Measurements from ENCODE around the gene FNDC11. TPM values are rescaled to one million over a fixed set of nuclear protein-coding genes. Genes with fewer than 3 reads are reported as not detected.

FNDC11 gene
- total RNA-seq, 1 donor from 2014 or later, result 0.27 TPM

GRCh38 chr20:63530788-63531160, 23.2 kb upstream of the FNDC11 start:
- H3K27ac Mint-ChIP-seq, result no peak overlapping the region
- no peak overlapping the region for H3K4me3 Mint-ChIP-seq (ENCODE audit: low read depth)
- no peaks in the 10 kb centered on the region for H3K4me1 Mint-ChIP-seq (ENCODE audit: low read depth)
- H3K27me3 Mint-ChIP-seq (ENCODE audit: low read depth), result no peaks in the 10 kb centered on the region
- intact Hi-C loops (cut with micrococcal nuclease), result no loop called here
- no peak for DNase-seq (ENCODE audit: low spot score)
- no peaks in the 10 kb centered on the region for H3K36me3 Mint-ChIP-seq (ENCODE audit: low read depth)
- no peaks in the 10 kb centered on the region for H3K9me3 Mint-ChIP-seq

- DNase-seq (ENCODE audit: low spot score), result no peak
- Mint-ChIP-seq H3K9me3 (no peaks in the 10 kb centered on the region), H3K27me3 (ENCODE audit: low read depth) (no peaks in the 10 kb centered on the region), H3K4me1 (ENCODE audit: low read depth) (no peaks in the 10 kb centered on the region), H3K27ac (no peak overlapping the region), H3K4me3 (ENCODE audit: low read depth) (no peak overlapping the region), H3K36me3 (ENCODE audit: low read depth) (no peaks in the 10 kb centered on the region)
- intact Hi-C loops (cut with micrococcal nuclease), result no loop called here
Observed at GRCh38 chr20:63531686-63532448, 22.1 kb upstream of the FNDC11 start.

DNA sequence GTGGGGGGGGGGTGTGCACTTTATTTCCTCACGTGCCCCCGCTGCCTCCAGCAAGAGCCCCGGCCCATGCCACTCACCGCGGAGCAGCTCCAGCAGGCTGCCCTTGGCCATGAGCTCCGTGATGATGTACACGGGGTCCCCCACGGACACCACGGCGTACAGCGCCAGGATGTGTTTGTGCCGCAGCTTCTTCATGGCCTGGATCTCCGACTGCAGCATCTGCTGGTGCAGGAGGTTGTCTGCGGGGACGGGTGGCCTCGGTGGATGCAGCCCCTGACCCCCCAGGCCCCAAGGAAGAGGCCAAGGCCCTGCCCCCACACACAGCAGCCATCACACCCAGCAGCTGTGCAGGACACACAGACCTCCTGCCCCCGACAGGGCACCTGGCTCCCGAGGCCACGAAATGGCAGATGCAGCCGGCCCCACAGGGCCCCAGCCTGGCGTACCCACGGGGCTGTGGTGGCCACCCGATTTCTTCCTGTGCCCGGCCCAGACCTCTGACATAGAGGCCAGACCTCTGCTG, 21.4 kb upstream of the FNDC11 start:
- Mint-ChIP-seq H3K4me1 (ENCODE audit: low read depth) (peaks cover 3% of the 10 kb centered on the region), H3K27ac (no peak overlapping the region), H3K27me3 (ENCODE audit: low read depth) (no peaks in the 10 kb centered on the region), H3K4me3 (ENCODE audit: low read depth) (no peak overlapping the region), H3K36me3 (ENCODE audit: low read depth) (no peaks in the 10 kb centered on the region), H3K9me3 (no peaks in the 10 kb centered on the region)
- no peak for DNase-seq (ENCODE audit: low spot score)
- intact Hi-C loops (cut with micrococcal nuclease), result no loop called here

DNA sequence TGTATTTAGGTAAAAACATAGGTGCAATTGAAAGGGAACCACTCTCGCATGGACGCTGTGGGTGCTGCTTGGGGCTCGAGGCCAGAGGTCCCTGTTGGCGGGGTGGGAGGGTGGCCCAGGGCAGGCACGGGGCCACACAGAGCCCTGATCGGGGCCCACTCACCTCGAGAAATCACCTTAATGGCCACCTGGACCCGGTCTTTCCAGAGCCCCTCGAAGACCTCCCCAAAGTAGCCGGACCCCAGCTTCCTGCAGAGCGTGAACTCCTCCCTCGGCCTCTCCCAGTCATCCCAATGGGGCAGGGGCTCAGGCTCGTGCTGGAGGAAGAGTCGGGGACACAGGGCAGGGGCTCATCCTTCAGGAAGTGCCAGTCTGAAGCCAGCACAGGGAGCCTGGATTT, 20.6 kb upstream of the FNDC11 start:
- intact Hi-C loops (cut with micrococcal nuclease), result no loop called here
- Mint-ChIP-seq H3K9me3 (no peaks in the 10 kb centered on the region), H3K27me3 (ENCODE audit: low read depth) (no peaks in the 10 kb centered on the region), H3K4me3 (ENCODE audit: low read depth) (no peak overlapping the region), H3K27ac (no peak overlapping the region), H3K36me3 (ENCODE audit: low read depth) (no peaks in the 10 kb centered on the region), H3K4me1 (ENCODE audit: low read depth) (peaks cover 5% of the 10 kb centered on the region)
- DNase-seq (ENCODE audit: low spot score), result no peak

DNA sequence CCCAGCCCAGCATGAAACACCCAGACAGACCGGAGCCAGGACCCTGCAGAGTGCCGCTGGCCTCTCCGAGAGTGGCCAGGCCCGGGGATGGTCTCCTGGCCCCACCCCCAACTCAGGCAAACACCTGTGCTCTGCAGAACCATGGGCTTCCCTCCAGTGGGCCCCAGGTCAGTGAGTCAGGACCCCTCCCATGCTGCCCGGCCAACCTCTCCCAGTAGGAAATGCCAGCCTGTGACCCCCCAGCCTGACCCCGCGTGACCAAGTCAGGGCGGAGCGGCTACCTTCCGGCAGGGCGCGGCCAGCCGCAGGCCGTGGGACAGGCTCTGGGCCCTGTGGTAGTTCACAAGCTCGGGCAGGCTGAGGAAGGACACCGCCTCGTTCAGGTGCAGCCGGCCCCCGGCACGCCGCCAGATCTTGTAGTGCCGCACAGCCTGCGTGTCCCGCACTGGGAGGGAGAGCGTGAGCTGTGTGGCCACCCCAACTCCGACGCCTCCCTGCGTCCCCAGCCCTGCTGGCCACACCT, 20.0 kb upstream of the FNDC11 start:
- Mint-ChIP-seq H3K4me3 (ENCODE audit: low read depth) (no peak overlapping the region), H3K27ac (no peak overlapping the region), H3K9me3 (no peaks in the 10 kb centered on the region), H3K27me3 (ENCODE audit: low read depth) (no peaks in the 10 kb centered on the region), H3K36me3 (ENCODE audit: low read depth) (no peaks in the 10 kb centered on the region), H3K4me1 (ENCODE audit: low read depth) (peaks cover 5% of the 10 kb centered on the region)
- no peak for DNase-seq (ENCODE audit: low spot score)
- intact Hi-C loops (cut with micrococcal nuclease), result no loop called here

- no peak overlapping the region for H3K4me3 Mint-ChIP-seq (ENCODE audit: low read depth)
- intact Hi-C loops (cut with micrococcal nuclease), result no loop called here
- no peak overlapping the region for H3K27ac Mint-ChIP-seq
- H3K9me3 Mint-ChIP-seq, result no peaks in the 10 kb centered on the region
- no peak for DNase-seq (ENCODE audit: low spot score)
- no peaks in the 10 kb centered on the region for H3K27me3 Mint-ChIP-seq (ENCODE audit: low read depth)
- H3K4me1 Mint-ChIP-seq (ENCODE audit: low read depth), result peaks cover 5% of the 10 kb centered on the region
- H3K36me3 Mint-ChIP-seq (ENCODE audit: low read depth), result no peaks in the 10 kb centered on the region
Observed at GRCh38 chr20:63534427-63534830, 19.5 kb upstream of the FNDC11 start.

DNA sequence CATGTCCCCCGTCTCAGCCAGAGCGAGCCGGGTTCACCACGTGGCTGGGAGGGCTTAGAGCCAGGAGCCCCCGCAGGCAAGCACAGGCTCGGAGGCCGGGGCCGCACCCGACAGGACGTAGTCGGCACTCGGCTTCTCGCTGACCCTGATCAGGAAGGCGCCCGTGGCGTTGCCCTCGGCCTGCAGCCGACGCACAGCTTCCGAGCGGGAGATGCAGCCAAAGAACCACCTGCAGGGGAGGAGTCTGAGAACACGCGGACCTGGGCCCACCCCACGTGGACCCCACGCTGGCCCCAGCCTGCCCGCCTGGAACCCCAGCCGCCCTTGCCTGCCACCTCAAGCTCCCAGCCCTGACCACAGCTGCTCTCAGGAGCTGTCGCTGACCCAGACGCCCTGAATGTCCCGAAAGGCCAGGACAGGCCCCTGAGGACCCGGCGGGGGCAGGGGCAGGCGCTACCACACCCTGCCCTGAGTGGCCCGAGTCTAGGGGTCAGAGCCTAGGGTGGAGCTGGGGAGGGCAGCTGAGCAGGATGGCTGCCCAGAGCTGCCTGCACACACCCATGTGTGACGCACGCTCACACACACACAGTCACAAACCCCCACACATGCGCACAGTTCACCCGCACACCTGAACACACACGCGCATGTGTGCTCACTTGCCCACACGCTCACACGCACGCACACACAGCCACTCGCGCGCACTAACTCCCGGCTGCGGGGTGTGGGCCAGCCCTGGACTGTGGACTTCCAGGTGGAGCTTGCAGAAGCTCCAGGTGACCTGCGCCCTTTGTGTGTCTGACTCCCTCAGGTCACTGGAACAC, 18.9 kb upstream of the FNDC11 start:
- DNase-seq (ENCODE audit: low spot score), result no peak
- Mint-ChIP-seq H3K4me1 (ENCODE audit: low read depth) (peaks cover 5% of the 10 kb centered on the region), H3K36me3 (ENCODE audit: low read depth) (no peaks in the 10 kb centered on the region)

DNA sequence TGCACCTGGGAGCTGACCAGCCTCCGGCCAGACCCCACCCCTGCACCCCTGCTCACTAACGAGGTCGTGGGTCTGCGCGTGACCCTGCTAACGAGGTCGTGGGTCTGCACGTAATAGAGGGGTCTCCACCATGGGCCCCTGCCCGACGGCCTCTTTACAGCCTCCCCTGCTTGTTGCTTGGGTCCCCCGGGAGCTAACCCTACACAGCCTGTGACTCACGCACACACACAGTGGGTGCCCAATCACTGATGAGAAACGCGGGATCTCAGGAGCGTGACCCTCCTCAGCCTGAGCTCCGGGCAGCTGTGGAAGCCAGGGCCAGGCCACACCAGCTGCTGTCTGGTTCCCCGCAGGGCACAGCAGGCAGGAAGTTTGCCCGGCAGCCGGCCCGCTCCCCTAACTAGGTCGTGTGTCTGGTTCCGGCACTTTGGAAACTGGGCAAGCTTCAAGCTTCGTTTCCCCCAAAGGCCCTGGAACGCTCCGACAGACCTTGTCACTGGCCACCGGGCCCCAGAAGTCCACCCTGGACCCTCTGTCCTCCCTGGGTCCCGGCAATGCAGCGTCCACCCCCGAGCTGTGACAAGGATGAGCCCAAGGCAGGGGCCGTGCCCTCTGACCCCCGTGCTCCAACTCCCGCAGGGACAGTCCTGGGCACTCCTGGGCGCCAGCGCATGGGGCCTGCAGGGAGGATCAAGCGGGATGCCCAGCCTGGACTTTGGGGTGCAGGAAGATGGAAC, 17.6 kb upstream of the FNDC11 start:
- intact Hi-C loops (cut with micrococcal nuclease), result loop anchor here (2.0 to 5.0 kb wide), 3 partner anchors 101 to 444 kb away; partner anchors contain the start of genes PRPF6 and UCKL1
- no peak overlapping the region for H3K4me3 Mint-ChIP-seq (ENCODE audit: low read depth)
- H3K27me3 Mint-ChIP-seq (ENCODE audit: low read depth), result no peaks in the 10 kb centered on the region

More for the DNA sequence above, 18.9 kb upstream of the FNDC11 start:
- intact Hi-C loops (cut with micrococcal nuclease), result loop anchor here (5.0 kb wide), 2 partner anchors 102 to 422 kb away; partner anchors contain the start of gene UCKL1
- Mint-ChIP-seq H3K4me3 (ENCODE audit: low read depth) (no peak overlapping the region), H3K27ac (no peak overlapping the region), H3K9me3 (no peaks in the 10 kb centered on the region), H3K27me3 (ENCODE audit: low read depth) (no peaks in the 10 kb centered on the region)

DNA sequence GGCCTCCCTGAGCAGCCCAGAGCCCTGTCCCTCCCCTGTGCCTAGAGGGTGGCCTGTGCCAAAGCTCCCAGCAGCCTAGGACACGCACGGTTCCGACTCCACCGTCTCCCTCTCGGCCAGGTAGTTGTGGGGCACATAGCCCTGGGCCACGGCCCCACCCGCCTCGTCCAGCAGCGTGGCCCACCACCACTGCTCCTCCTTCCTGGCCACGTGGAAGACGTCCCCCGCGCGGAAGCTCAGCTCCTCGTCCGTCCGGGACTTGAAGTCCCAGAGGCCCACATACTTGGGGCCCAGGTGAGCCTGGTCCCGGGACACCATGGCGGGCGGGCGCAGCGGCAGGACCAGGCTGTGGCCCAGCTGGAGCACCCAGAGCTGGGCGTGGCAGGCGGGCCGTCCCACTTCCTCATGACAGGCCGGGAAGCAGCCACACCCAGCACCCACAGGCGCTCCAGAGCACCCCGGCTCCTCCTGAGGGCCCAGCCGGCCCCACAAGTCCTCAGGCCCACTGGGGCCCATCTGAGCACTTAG, 16.9 kb upstream of the FNDC11 start, which contains the start of gene PTK6:
Gene PTK6 (minus strand): TSS at position 380 of the 528 bp plus-strand sequence. CDS start 62 bp downstream, at position 318.
- peak; percentile 37 for DNase-seq (ENCODE audit: low spot score)
- Mint-ChIP-seq H3K9me3 (no peaks in the 10 kb centered on the region), H3K4me3 (ENCODE audit: low read depth) (peak within 1 kb of the TSS; percentile 69), H3K27ac (peak within 1 kb of the TSS; percentile 87), H3K4me1 (ENCODE audit: low read depth) (peaks cover 5% of the 10 kb centered on the region), H3K27me3 (ENCODE audit: low read depth) (no peaks in the 10 kb centered on the region), H3K36me3 (ENCODE audit: low read depth) (no peaks in the 10 kb centered on the region)
- intact Hi-C loops (cut with micrococcal nuclease), result loop anchor here (1.0 to 5.0 kb wide), 4 partner anchors 17 to 444 kb away; partner anchors contain the start of genes PPDPF, PRPF6 and UCKL1

More for the DNA sequence above, 17.6 kb upstream of the FNDC11 start:
- Mint-ChIP-seq H3K27ac (no peak overlapping the region), H3K4me1 (ENCODE audit: low read depth) (peaks cover 5% of the 10 kb centered on the region), H3K36me3 (ENCODE audit: low read depth) (no peaks in the 10 kb centered on the region), H3K9me3 (no peaks in the 10 kb centered on the region)
- no peak for DNase-seq (ENCODE audit: low spot score)

DNA sequence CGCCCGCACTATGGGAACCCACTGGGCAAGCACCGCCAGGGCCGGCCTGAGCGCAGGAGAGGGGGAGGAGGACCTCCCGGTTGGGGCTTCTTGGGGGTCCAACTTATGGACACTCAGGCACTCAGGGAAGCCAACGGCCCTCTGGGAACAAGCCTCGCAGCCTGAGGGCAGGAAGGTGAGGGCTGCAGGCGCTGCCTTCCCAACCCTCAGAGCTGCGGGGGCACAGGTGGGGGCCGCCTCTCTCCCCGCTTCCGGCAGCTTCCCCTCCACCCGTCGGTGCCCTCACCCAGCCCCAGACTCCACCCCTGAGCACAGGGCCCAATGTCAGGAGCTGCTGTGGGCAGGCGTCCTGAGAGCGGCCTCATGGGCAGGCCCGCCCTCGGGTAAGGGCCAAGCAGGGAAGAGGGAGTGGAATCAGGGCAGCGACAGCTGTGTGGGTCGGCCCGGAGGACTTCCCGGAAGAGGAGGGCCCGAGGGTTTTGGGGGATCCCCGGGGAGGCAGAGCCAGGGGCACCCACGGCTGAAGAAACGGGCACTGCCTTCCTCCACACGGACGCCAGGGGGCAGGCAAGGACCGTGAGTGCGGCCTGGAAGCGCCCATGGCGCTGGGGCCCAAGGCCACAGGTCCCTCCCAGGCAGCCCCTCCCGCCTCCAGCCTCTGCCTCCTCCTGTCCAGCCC, 16.3 kb upstream of the FNDC11 start:
- Mint-ChIP-seq H3K4me1 (ENCODE audit: low read depth) (peaks cover 5% of the 10 kb centered on the region), H3K9me3 (no peaks in the 10 kb centered on the region), H3K27me3 (ENCODE audit: low read depth) (no peaks in the 10 kb centered on the region), H3K4me3 (ENCODE audit: low read depth) (peak overlapping the region; percentile 69), H3K36me3 (ENCODE audit: low read depth) (no peaks in the 10 kb centered on the region), H3K27ac (peak overlapping the region; percentile 87)
- intact Hi-C loops (cut with micrococcal nuclease), result loop anchor here (1.0 to 5.0 kb wide), 7 partner anchors 17 to 443 kb away; partner anchors contain the start of genes PPDPF, PRPF6, TPD52L2 and UCKL1
- DNase-seq (ENCODE audit: low spot score), result peak; percentile 94

DNA sequence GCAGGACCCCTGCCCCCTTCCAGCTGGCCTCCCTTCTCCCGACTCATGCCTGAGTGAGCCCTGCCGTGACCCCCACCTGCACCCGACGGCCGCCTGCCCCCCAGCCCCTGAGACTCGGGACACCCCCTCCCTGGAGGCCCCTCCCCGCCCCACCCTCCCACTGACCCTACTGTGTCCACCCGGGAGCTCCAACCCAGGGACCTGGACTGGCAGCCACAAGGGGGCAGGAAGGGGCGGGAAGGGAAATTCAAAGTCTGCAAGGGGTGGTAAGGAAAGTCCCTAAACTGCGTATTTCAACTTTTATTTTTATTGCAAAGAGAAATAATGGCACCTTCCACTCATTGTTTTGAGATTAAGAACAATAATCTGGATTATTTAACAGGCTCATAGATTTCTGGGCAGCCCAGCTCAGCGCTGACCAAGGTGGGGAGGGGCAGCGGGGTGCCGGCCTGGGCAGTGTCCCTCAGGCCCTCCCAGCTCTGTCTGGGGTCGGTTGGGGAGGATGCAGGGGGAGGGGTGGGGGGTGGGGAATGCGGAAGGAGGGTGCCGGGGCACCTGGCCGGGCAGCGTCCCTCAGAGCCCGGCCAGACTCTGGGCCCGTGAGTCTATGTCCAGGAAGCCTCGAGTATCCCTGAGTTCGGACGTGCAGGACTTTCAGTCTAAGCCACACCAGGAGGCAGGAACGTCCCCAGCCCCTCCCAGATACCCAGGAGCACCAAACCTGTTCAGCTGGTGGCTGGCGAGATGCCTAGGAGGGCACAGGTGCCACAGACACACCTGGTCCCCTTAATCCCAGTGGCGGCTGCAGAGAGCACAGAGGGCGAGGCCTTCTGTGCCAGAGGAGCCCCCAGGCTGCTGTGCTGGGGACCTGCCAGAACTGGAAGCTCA, 15.5 kb upstream of the FNDC11 start:
- no peak overlapping the region for H3K4me3 Mint-ChIP-seq (ENCODE audit: low read depth)
- H3K9me3 Mint-ChIP-seq, result no peaks in the 10 kb centered on the region
- intact Hi-C loops (cut with micrococcal nuclease), result loop anchor here (1.0 to 5.0 kb wide), 5 partner anchors 99 to 436 kb away; partner anchors contain the start of genes TPD52L2 and UCKL1
- H3K27me3 Mint-ChIP-seq (ENCODE audit: low read depth), result no peaks in the 10 kb centered on the region
- H3K36me3 Mint-ChIP-seq (ENCODE audit: low read depth), result no peaks in the 10 kb centered on the region
- DNase-seq (ENCODE audit: low spot score), result no peak
- peaks cover 5% of the 10 kb centered on the region for H3K4me1 Mint-ChIP-seq (ENCODE audit: low read depth)
- H3K27ac Mint-ChIP-seq, result peak overlapping the region; percentile 87

Measured in activated T-helper 2 cell treated with anti-CD3 and anti-CD28 coated beads, Interferon-gamma antibody, Interleukin-2, Interleukin-4, amounts not matched to agents 10 μg/mL and 5 μg/mL and 100 μg/mL, durations not matched to agents 14 hours and 24 hours and 36 hours (primary cell).